GM12872 (cell line): ENCODE results near the gene COL17A1.

Source experiments
- TF ChIP-seq, protein P1 (sequence below): IDR thresholded peaks from 3 replicates; pipeline ENCODE4 v1.5.1; 2011; ENCODE audit warnings: low read depth, mild to moderate bottlenecking, low read length, moderate library complexity; ENCODE audit not compliant: insufficient read depth

The COL17A1 gene

DNA sequence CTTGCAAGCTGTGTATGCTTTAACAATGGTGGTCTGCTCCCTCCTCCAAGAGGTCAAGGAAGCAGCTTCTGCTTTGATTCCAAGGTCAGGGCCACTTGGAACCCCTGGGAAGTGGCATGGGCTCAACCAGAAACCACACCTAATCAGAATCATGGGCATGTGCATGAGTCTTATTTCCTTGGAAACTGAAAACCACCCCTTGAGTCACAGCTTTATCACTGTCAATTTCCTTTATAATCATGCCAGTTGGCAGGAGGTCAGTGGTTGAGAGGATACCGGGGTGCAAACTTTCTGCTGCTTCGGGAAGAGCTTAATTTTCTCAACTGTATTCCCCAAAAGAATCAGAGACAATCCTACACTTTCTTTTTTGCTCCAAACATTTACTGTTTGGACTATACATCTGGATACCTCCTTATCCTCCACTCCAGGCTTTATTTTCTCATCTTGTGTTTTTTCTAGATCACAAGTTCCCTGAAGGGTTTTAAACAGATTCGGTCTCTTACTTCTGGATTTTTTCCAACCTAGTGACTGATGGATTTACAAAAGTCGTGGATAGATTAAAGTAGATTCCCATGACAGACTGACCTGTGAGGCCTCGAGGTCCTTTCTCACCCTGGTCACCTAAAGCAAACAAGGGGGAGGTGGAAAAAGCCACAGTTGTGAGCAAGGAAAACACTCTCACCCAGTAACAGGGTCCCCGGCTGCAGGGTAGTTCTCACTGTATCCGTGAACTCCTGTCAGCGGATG lies 36.0 kb downstream of the COL17A1 start:
- TF ChIP-seq, protein P1, sequence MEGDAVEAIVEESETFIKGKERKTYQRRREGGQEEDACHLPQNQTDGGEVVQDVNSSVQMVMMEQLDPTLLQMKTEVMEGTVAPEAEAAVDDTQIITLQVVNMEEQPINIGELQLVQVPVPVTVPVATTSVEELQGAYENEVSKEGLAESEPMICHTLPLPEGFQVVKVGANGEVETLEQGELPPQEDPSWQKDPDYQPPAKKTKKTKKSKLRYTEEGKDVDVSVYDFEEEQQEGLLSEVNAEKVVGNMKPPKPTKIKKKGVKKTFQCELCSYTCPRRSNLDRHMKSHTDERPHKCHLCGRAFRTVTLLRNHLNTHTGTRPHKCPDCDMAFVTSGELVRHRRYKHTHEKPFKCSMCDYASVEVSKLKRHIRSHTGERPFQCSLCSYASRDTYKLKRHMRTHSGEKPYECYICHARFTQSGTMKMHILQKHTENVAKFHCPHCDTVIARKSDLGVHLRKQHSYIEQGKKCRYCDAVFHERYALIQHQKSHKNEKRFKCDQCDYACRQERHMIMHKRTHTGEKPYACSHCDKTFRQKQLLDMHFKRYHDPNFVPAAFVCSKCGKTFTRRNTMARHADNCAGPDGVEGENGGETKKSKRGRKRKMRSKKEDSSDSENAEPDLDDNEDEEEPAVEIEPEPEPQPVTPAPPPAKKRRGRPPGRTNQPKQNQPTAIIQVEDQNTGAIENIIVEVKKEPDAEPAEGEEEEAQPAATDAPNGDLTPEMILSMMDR = no peak

GRCh38 chr10:104046651-104047050 lies 39.0 kb downstream of the COL17A1 start:
- TF ChIP-seq, protein P1 = no peak

DNA sequence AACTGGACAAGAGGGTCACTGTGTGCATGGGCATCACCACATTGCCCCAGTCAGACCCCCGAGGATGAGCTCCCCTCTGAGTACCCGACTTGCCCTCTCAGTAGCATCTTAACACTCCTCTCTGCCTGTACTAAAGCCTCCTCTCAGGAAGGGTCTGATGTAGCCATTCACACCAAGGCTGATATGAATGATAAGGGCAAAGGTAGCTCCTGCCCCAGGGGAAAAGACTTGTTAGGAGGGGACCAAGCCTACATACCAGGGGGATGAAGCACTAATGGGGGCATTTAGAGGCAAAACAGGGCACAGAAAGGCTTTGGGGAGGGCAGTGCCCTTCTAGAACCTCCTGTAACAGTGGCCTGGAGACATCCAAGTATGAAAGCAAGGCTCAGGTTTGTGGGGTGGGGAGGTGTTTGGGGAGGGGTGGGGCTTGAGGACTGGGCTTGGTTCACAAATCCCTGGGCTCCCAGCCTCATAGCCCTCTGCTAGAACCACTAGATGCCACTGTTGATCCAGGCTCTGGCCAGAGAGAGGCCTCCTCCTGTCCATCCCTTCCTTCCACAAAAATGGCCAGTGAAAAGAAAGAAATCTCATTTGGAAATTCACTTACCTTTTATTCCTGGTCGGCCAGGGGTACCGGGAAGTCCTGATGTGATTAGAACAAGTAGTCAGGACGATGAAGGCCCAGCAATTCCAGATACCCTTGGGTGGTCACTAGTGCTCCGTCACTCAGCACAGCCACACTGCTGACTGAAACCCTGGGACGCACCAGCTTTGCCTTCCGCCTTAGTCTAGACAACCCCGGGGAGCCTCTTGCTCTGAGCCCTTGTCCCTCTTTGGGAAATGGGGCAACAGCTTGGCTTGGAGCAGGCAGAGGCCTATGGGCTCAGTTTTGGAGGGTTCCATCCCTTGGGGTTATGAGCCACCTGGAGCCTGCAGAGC lies 40.3 kb downstream of the COL17A1 start:
- TF ChIP-seq, protein P1 = peak; percentile 45

DNA sequence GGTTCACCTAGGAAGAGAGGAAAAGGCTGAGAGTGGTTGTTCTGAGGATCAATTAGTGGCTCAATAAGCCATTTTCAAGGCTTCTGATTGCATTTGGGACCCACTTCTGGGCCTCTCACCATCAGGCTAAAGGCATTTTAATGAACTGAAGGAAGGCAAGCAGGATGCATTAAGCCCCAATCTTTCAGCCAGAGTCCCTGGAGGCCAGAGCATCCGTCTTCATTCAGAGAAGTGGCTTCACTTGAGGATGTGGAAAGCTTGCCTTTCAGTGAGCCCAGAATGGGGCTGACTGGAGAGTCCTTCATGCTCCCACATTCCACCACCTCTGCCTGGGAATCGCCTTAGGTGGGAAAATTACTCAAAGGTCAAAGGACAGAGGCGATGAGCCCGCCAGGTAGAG lies 41.8 kb downstream of the COL17A1 start:
- TF ChIP-seq, protein P1 = no peak

DNA sequence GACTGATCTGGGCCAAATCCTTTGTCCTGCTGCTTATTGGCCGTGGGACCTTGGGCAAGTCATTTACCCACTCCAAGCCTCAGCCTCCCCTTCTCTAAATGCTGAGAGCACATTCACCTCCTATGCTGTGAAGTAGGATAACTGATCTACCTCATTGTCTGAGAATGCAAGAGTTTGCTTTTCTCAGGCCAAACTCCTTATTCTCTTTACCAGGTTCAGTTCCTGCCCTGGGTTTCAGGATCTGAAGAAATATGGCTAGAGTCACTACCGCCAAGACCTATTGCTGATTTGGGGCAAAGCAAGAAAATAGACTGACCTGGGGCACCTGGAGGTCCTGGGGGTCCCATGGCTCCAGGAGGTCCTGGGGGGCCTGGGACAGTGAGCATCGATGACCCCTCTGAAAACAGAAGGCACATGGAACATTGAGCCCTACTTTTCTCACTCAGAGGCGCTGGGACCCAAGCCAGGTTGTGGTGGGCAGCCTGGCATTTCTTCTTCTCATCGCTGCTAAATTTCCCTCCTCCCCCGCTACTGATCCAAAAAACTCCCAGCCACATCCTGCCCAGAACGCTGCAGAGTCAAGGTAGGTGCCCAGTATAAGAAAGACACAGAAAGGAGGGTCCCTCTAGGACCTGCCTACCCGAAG lies 42.4 kb downstream of the COL17A1 start:
- TF ChIP-seq, protein P1 = no peak

- TF ChIP-seq, protein P1 = no peak
Observed at GRCh38 chr10:104041891-104042535, 43.7 kb downstream of the COL17A1 start.
